Heart left ventricle (tissue), 13 donors: ENCODE data around the gene MRPL49.

ENCODE experiments used
- CTCF ChIP-seq, 12 donors: fragments of 200-600 bp; sonication (generic) in 4 of 12; IDR thresholded peaks; one replicate each; pipeline versions ENCODE4 v1.5.0 to v1.8.0; 2018 to 2022; ENCODE audit warnings: antibody characterized with exemption in 12 of 12, mild to moderate bottlenecking in 5 of 12
- POLR2A ChIP-seq, 2 donors: fragments of 450-650 bp; IDR thresholded peaks; one replicate each; pipeline ENCODE4 v1.6.1; 2017; ENCODE audit warnings: antibody characterized with exemption in 2 of 2, mild to moderate bottlenecking in 2 of 2, moderate library complexity in 2 of 2
- donor health status: ischemic (EF 13 %, LVEDD 7.1; RV severe dilation, severe dysfunction).
- donor health status: DM: no; HTN: yes; CAD: no.
- donor health status: DM: no; HTN: no; CAD: no.
- donor health status: ischemic (EF 25% LVEDD 6.9; RV normal size, moderate dysfunction).
- donor health status: ischemic (EF 25% LVEDD 5.7; RV mildly dilated, moderate dysfunction).
- donor health status: ischemic (EF 35%, LVEDD 5.7; RV mildly dilated, moderate dysfunction).
- donor health status: nonischemic (EF 11% LVEDD 7.7; RV severe dilation, severe dysfunction).
- donor health status: DM: yes; HTN: yes; CAD: no.
- donor health status: PGD.
- donor health status: ischemic (EF 29% LVEDD 5.4; RV normal size, mild dysfunction).
- donor health status: nonischemic (EF 23%, LVEDD 6.1; RV moderate dilation, normal function).

- no peak for TF ChIP-seq CTCF (IDR thresholded peaks at IDR 0.05)
- TF ChIP-seq POLR2A (IDR thresholded peaks at IDR 0.05), result no peak
Observed at GRCh38 chr11:65156926-65157325, 34.8 kb downstream of the MRPL49 start.
